ENCODE measurements around the gene DBF4B. TPM values are rescaled to one million over a fixed set of nuclear protein-coding genes. Genes with fewer than 3 reads are reported as not detected.

DBF4B gene
- total RNA-seq, 1 experiment from 2014 or later, result 24.7 TPM

DNA sequence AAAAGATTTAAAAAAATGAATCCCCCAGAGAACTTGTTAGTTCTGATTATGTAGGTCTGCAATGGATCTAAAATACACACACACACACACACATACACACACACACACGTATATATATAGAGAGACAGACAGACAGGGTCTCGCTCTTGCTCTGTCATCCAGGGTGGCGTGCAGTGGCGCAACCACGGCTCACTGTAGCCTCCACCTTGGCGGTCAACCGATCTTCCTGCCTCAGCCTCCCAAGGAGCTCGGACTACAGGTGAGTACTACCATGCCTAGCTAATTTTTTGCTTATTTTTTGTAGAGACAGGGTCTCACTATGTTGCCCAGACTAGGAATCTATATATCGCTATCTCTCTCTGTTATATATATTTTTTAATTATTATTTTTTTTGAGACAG is 88.3 kb downstream of the DBF4B start:
- H3K79me2 ChIP-seq (ENCODE audit: insufficient read depth, low read length), result no peaks in the 10 kb centered on the region
- no peaks in the 10 kb centered on the region for H3K9me3 Mint-ChIP-seq

More for the DNA sequence above, 88.3 kb downstream of the DBF4B start:
- H2BK5ac ChIP-seq (ENCODE audit: insufficient read length, low read length), result no peak overlapping the region
- no peak overlapping the region for H3K18ac ChIP-seq (ENCODE audit: insufficient read length, low read depth, low read length)
- no peak overlapping the region for H3T11ph ChIP-seq (ENCODE audit: low read length)
- H3K27me3 ChIP-seq (ENCODE audit: insufficient read depth, low read length), result no peaks in the 10 kb centered on the region
- no peak overlapping the region for H3K14ac ChIP-seq (ENCODE audit: insufficient read depth, low read length)
- H4K20me1 ChIP-seq (ENCODE audit: control insufficient read depth, insufficient read depth, insufficient read length), result no peaks in the 10 kb centered on the region
- Mint-ChIP-seq H3K4me3 (no peak overlapping the region), H3K36me3 (ENCODE audit: insufficient read depth in 1 of 3, low read depth in 3 of 3) (peaks cover 10 to 35% (median 19%) of the 10 kb centered on the region in 3 experiments; a peak in 6 of 7 replicates), H3K27ac (peak overlapping the region in 2 of 3 experiments; percentile 60 to 88; a peak in 4 of 7 replicates), H3K4me1 (peaks cover 5 to 20% of the 10 kb centered on the region in 2 experiments), H3K27me3 (ENCODE audit: low read depth) (no peaks in the 10 kb centered on the region)
- no peak overlapping the region for H3K56ac ChIP-seq (ENCODE audit: insufficient read length, low read depth, low read length)
- H3K9ac ChIP-seq (ENCODE audit: extremely low read depth, insufficient read length, low read length), result no peak overlapping the region
- DNase-seq, result no peak
- H2BK15ac ChIP-seq (ENCODE audit: low read depth, low read length), result no peak overlapping the region
- TF ChIP-seq CTCF (conservative IDR thresholded peaks at IDR 0.05), result no peak
- no peak overlapping the region for H2BK12ac ChIP-seq (ENCODE audit: insufficient read length, low read depth, low read length)
- H3K4me2 ChIP-seq (ENCODE audit: insufficient read depth, insufficient read length, low read length), result no peak overlapping the region
- no peak overlapping the region for H3K27ac ChIP-seq (ENCODE audit: insufficient read length, low read depth, low read length)
- H2AFZ ChIP-seq (ENCODE audit: low read length), result no peak overlapping the region
- no peak overlapping the region for H3K23ac ChIP-seq (ENCODE audit: insufficient read length, low read depth, low read length)
- no peak overlapping the region for H2BK20ac ChIP-seq (ENCODE audit: low read depth, low read length, poor library complexity, severe bottlenecking)
- H4K5ac ChIP-seq (ENCODE audit: insufficient read length, low read depth, low read length), result no peak overlapping the region
- no peaks in the 10 kb centered on the region; the same call in 1 of the 2 replicates for H3K4me1 ChIP-seq (ENCODE audit: insufficient read depth, low read length)
- H2BK120ac ChIP-seq (ENCODE audit: low read depth, low read length, poor library complexity, severe bottlenecking), result no peak overlapping the region
- no CpG with 5 or more reads among the region's 9 CpGs for WGBS (ENCODE audit: extremely low coverage, insufficient read length, low lambda C conversion rate)
- no peak overlapping the region for H4K8ac ChIP-seq (replicated peaks; ENCODE audit: insufficient read length, low read depth, low read length)
- H4K91ac ChIP-seq (ENCODE audit: insufficient read length, low read depth, low read length), result no peak overlapping the region
- H3K23me2 ChIP-seq (ENCODE audit: insufficient read length, low read depth, low read length, poor library complexity, severe bottlenecking), result no peaks in the 10 kb centered on the region
- H3K4ac ChIP-seq (ENCODE audit: low read depth, low read length), result no peak overlapping the region
- H3K9me3 ChIP-seq (ENCODE audit: control insufficient read depth, low read depth, low read length), result no peaks in the 10 kb centered on the region
- H2AK5ac ChIP-seq (ENCODE audit: insufficient read length, low read length), result no peak overlapping the region
- H3K79me1 ChIP-seq (ENCODE audit: insufficient read depth, low read depth, low read length, poor library complexity, severe bottlenecking), result no peaks in the 10 kb centered on the region

Measured in H9 (cell line).